DOHH2 (cell line): ENCODE results near the gene TANGO2.

Experiments used
- H3F3A ChIP-seq: fragments of 200-600 bp; sonication (generic), shearing (Covaris generic); 2 replicates; pipeline ENCODE4 v1.6.0; 2016; ENCODE audit warnings: antibody characterized with exemption, mild to moderate bottlenecking; ENCODE audit not compliant: control insufficient read depth, insufficient read depth
- H3K27ac ChIP-seq: fragments of 200-600 bp; sonication (generic); 2 replicates; pipeline ENCODE4 v1.5.1; 2014; ENCODE audit warnings: low read depth, mild to moderate bottlenecking, low read length, moderate library complexity
- H3K27me3 ChIP-seq: fragments of 200-600 bp; sonication (generic); 2 replicates; pipeline ENCODE4 v1.6.1; 2014; ENCODE audit warnings: mild to moderate bottlenecking, low read length, mixed read lengths; ENCODE audit not compliant: control insufficient read depth
- H3K36me3 ChIP-seq: fragments of 200-600 bp; sonication (generic); 2 replicates; pipeline ENCODE4 v1.6.1; 2014; ENCODE audit warnings: mild to moderate bottlenecking, low read length, moderate library complexity, mixed read lengths; ENCODE audit not compliant: control insufficient read depth
- H3K4me1 ChIP-seq: fragments of 200-600 bp; sonication (generic); 2 replicates; pipeline ENCODE4 v1.6.1; 2014; ENCODE audit warnings: mild to moderate bottlenecking, low read length, mixed read lengths; ENCODE audit not compliant: control insufficient read depth
- H3K4me2 ChIP-seq: fragments of 200-600 bp; sonication (generic); 2 replicates; pipeline ENCODE4 v1.6.0; 2014; ENCODE audit warnings: mild to moderate bottlenecking, low read length, moderate library complexity
- H3K4me3 ChIP-seq: fragments of 200-600 bp; sonication (generic); 2 replicates; pipeline ENCODE4 v1.5.1; 2014; ENCODE audit warnings: mild to moderate bottlenecking, low read length, mixed read lengths
- H3K79me2 ChIP-seq: fragments of 200-600 bp; sonication (generic); 2 replicates; pipeline ENCODE4 v1.6.1; 2014; ENCODE audit warnings: mild to moderate bottlenecking, low read length, mixed read lengths; ENCODE audit not compliant: control insufficient read depth
- H3K9me2 ChIP-seq: fragments of 200-600 bp; sonication (generic); replicated peaks from 2 replicates; pipeline ENCODE4 v1.6.1; 2014; ENCODE audit warnings: mild to moderate bottlenecking, low read length, mixed read lengths; ENCODE audit not compliant: control insufficient read depth
- H3K9me3 ChIP-seq: fragments of 200-600 bp; sonication (generic); 2 replicates; pipeline ENCODE4 v1.6.1; 2014; ENCODE audit warnings: antibody characterized with exemption, low read length, mixed read lengths; ENCODE audit not compliant: control insufficient read depth, insufficient read depth
- H4K20me1 ChIP-seq: fragments of 200-600 bp; sonication (generic); 2 replicates; pipeline ENCODE4 v1.6.0; 2014; ENCODE audit warnings: low read depth, mild to moderate bottlenecking, antibody characterized with exemption, low read length, moderate library complexity; ENCODE audit not compliant: control insufficient read depth, insufficient read depth
- EZH2phosphoT487 ChIP-seq: fragments of 200-600 bp; sonication (generic); IDR thresholded peaks from 2 replicates; pipeline ENCODE4 v1.6.1; 2017; ENCODE audit warnings: borderline replicate concordance, mild to moderate bottlenecking, antibody characterized with exemption, low read length, moderate library complexity, mixed read lengths
- TF ChIP-seq, protein P1 (sequence below): fragments of 200-600 bp; sonication (generic); IDR thresholded peaks from one replicate; pipeline ENCODE4 v1.5.1; 2014; ENCODE audit warnings: antibody characterized with exemption, mild to moderate bottlenecking, low read depth, low read length; ENCODE audit not compliant: poor library complexity, severe bottlenecking

Gene TANGO2

GRCh38 chr22:20009582-20010306, 11.2 kb upstream of the TANGO2 start:
- no peaks in the 10 kb centered on the region for H4K20me1 ChIP-seq
- no peak overlapping the region for H3K4me2 ChIP-seq
- TF ChIP-seq, protein P1, sequence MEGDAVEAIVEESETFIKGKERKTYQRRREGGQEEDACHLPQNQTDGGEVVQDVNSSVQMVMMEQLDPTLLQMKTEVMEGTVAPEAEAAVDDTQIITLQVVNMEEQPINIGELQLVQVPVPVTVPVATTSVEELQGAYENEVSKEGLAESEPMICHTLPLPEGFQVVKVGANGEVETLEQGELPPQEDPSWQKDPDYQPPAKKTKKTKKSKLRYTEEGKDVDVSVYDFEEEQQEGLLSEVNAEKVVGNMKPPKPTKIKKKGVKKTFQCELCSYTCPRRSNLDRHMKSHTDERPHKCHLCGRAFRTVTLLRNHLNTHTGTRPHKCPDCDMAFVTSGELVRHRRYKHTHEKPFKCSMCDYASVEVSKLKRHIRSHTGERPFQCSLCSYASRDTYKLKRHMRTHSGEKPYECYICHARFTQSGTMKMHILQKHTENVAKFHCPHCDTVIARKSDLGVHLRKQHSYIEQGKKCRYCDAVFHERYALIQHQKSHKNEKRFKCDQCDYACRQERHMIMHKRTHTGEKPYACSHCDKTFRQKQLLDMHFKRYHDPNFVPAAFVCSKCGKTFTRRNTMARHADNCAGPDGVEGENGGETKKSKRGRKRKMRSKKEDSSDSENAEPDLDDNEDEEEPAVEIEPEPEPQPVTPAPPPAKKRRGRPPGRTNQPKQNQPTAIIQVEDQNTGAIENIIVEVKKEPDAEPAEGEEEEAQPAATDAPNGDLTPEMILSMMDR: no peak
- no peak for TF ChIP-seq EZH2phosphoT487

GRCh38 chr22:20010307-20011122, 10.4 kb upstream of the TANGO2 start:
- Histone ChIP-seq H3K9me3 (no peaks in the 10 kb centered on the region), H3K79me2 (no peaks in the 10 kb centered on the region), H3K4me3 (no peak overlapping the region), H3K27me3 (peaks cover 12% of the 10 kb centered on the region), H3K4me2 (no peak overlapping the region), H3K9me2 (no peaks in the 10 kb centered on the region), H4K20me1 (no peaks in the 10 kb centered on the region), H3K36me3 (no peaks in the 10 kb centered on the region), H3F3A (no peaks in the 10 kb centered on the region), H3K27ac (no peak overlapping the region), H3K4me1 (no peaks in the 10 kb centered on the region)
- TF ChIP-seq, protein P1: no peak
- no peak for TF ChIP-seq EZH2phosphoT487

More at GRCh38 chr22:20009582-20010306, 11.2 kb upstream of the TANGO2 start:
- H3K4me1 ChIP-seq: no peaks in the 10 kb centered on the region
- H3K9me3 ChIP-seq: no peaks in the 10 kb centered on the region
- H3F3A ChIP-seq: no peaks in the 10 kb centered on the region
- H3K27ac ChIP-seq: no peak overlapping the region
- peaks cover 4% of the 10 kb centered on the region for H3K27me3 ChIP-seq
- no peaks in the 10 kb centered on the region for H3K79me2 ChIP-seq
- no peaks in the 10 kb centered on the region for H3K36me3 ChIP-seq
- H3K9me2 ChIP-seq: no peaks in the 10 kb centered on the region
- H3K4me3 ChIP-seq: no peak overlapping the region

DNA sequence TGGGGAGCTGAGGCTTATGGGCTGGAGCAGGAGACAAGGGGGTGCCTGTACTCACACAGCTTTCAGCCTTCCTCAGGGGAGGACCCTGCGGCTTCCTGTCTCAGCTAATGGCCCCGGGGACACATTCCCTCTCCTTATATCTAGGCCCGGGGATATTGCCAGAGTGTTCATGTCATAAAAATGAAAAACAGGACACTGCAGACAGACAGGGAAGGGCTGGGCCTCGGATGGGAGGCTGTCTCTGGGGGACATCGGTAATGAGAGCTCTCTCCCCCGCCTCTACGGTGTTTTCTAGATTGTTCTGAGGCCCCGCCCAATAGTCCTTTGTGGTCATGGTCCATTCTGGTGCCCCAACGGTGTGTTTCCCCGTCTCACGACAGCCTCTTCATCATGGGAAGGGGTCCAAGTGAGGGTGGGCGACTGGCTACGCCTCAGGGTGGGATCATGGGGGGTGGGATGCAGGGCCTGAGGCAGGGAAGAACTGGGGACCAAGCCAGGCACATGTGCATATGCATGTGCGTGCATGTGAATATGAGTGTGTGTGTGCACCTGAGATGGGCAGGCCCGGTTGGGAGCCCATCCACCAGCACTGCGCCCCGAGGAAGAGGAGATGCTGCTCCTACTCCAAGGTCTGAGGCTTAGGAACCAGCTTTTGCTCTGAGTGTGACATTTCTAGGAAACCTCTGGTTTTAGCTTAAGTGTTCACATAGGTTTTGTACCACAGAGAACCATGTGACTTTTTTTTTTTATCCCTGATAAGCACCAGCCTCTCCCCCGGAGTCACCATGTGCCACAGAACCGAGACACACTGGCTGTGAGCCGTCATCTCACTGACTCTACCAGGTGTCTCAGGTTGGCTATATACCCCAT, 9.6 kb upstream of the TANGO2 start:
- H3F3A ChIP-seq: no peaks in the 10 kb centered on the region
- H3K36me3 ChIP-seq: no peaks in the 10 kb centered on the region
- TF ChIP-seq, protein P1: no peak
- TF ChIP-seq EZH2phosphoT487: no peak
- peaks cover 5% of the 10 kb centered on the region for H3K4me1 ChIP-seq
- H3K79me2 ChIP-seq: no peaks in the 10 kb centered on the region
- no peak overlapping the region for H3K4me3 ChIP-seq
- no peaks in the 10 kb centered on the region for H3K9me2 ChIP-seq
- no peaks in the 10 kb centered on the region for H3K9me3 ChIP-seq
- no peak overlapping the region for H3K4me2 ChIP-seq
- peaks cover 20% of the 10 kb centered on the region for H3K27me3 ChIP-seq
- no peak overlapping the region for H3K27ac ChIP-seq
- no peaks in the 10 kb centered on the region for H4K20me1 ChIP-seq
